K562 (cell line): ENCODE results near the gene CELSR2. TPM values are rescaled to one million over a fixed set of nuclear protein-coding genes. Genes with fewer than 3 reads are reported as not detected.

Experiments used
- ATAC-seq: fragments of 200-7000 bp; cut with Tn5 transposase; 3 replicates; pipeline ENCODE4 v1.9.1; 2020; ENCODE audit warnings: moderate library complexity
- BruUV-seq: library from RNA; stranded (reverse); fragments of 400-500 nt; replicated peaks from 2 replicates; lab custom pipeline; 2021; lab: Mats Ljungman, UMichigan
- CTCF ChIA-PET: fragments of 300-600 bp; formaldehyde crosslinking; extraction: SDS; loops from one replicate; lab custom pipeline; 2021; ENCODE audit warnings: low intra/inter-chr PET ratio; lab: Yijun Ruan, JAX
- POLR2A ChIA-PET: fragments of 300-600, 350-650 bp; sonication (Branson Sonifier 250); formaldehyde crosslinking; extraction: SDS; loops from one replicate; lab custom pipeline; 2021; ENCODE audit warnings: antibody characterized with exemption, inconsistent platforms; lab: Yijun Ruan, JAX
- DNase-seq, 4 experiments: peaks; one replicate each; pipeline versions ENCODE4 v3.0.0 to v3.0.0-alpha.2; 2011 to 2018; ENCODE audit warnings: low spot score in 3 of 4, mixed read lengths in 3 of 4; ENCODE audit errors: extremely low read depth in 1 of 4
- FAIRE-seq: peaks from 2 replicates; lab custom pipeline; 2011; peaks lifted over from hg19 to GRCh38; lab: Jason Lieb, UNC
- H2AFZ ChIP-seq: 2 replicates; pipeline ENCODE4 v1.6.0; 2011; ENCODE audit warnings: low read depth, low read length, control low read depth, inconsistent platforms
- H3K27ac ChIP-seq: fragments of 200-600 bp; 3 replicates; pipeline ENCODE4 v1.8.0; 2011; ENCODE audit warnings: low read depth, mild to moderate bottlenecking, control low read depth, inconsistent platforms, low read length, moderate library complexity, mixed read lengths; ENCODE audit errors: extremely low read depth
- H3K27me3 ChIP-seq, 2 experiments: fragments of 300-600 bp in 1 of 2; 2 replicates in 1 of 2; 3 replicates in 1 of 2; pipeline versions ENCODE4 v1.6.0 to v1.8.0; 2011; ENCODE audit warnings: inconsistent platforms in 2 of 2, low read length in 2 of 2, mild to moderate bottlenecking in 1 of 2, mixed read lengths in 1 of 2, moderate library complexity in 1 of 2; ENCODE audit not compliant: control insufficient read depth in 2 of 2, insufficient read depth in 2 of 2
- H3K36me3 ChIP-seq: fragments of 300-600 bp; 3 replicates; pipeline ENCODE4 v1.8.0; 2011; ENCODE audit warnings: mild to moderate bottlenecking, low read length, inconsistent platforms; ENCODE audit not compliant: control insufficient read depth, insufficient read depth
- H3K4me1 ChIP-seq, 2 experiments: fragments of 200-600 bp in 1 of 2; replicated peaks in 1 of 2; 2 replicates in 1 of 2; 3 replicates in 1 of 2; pipeline versions ENCODE4 v1.5.1 to v1.8.0; 2011; ENCODE audit warnings: inconsistent platforms in 2 of 2, low read length in 2 of 2, mild to moderate bottlenecking in 1 of 2, mixed read lengths in 1 of 2, moderate library complexity in 1 of 2; ENCODE audit not compliant: control insufficient read depth in 2 of 2, insufficient read depth in 2 of 2
- H3K4me2 ChIP-seq: 2 replicates; pipeline ENCODE4 v1.6.1; 2011; ENCODE audit warnings: low read length, control low read depth, inconsistent platforms, mixed read lengths; ENCODE audit not compliant: insufficient read depth
- H3K4me3 ChIP-seq: fragments of 200-600 bp; sonication (generic), shearing (Covaris generic); 2 replicates; pipeline ENCODE4 v1.5.1; 2016; ENCODE audit warnings: control low read depth, inconsistent platforms
- H3K79me2 ChIP-seq: fragments of 200-600 bp; 3 replicates; pipeline ENCODE4 v1.8.0; 2011; ENCODE audit warnings: low read length, inconsistent platforms; ENCODE audit not compliant: control insufficient read depth, insufficient read depth
- H3K9ac ChIP-seq, 2 experiments: 2 replicates each; pipeline versions ENCODE4 v1.6.0 to v1.6.1; 2011; ENCODE audit warnings: low read depth in 2 of 2, low read length in 2 of 2, control low read depth in 1 of 2, inconsistent platforms in 1 of 2, mild to moderate bottlenecking in 1 of 2, mixed read lengths in 1 of 2; ENCODE audit not compliant: insufficient read depth in 1 of 2
- H3K9me1 ChIP-seq: one replicate; pipeline ENCODE4 v1.6.0; 2011; ENCODE audit warnings: inconsistent platforms, mild to moderate bottlenecking, low read length, moderate library complexity; ENCODE audit not compliant: control insufficient read depth, insufficient read depth
- H3K9me3 ChIP-seq: replicated peaks from 2 replicates; pipeline ENCODE4 v1.5.1; 2011; ENCODE audit warnings: low read depth, low read length, inconsistent platforms; ENCODE audit not compliant: control insufficient read depth, insufficient read depth
- H4K20me1 ChIP-seq: replicated peaks from 2 replicates; pipeline ENCODE4 v1.6.1; 2011; ENCODE audit warnings: low read length, inconsistent platforms, mixed read lengths; ENCODE audit not compliant: control insufficient read depth, insufficient read depth
- CBX8 ChIP-seq: fragments of 200-600 bp; sonication (generic); IDR thresholded peaks from 2 replicates; pipeline ENCODE4 v1.6.1; 2012; ENCODE audit warnings: borderline replicate concordance, mixed run types, low read depth, mild to moderate bottlenecking, moderate library complexity, mixed read lengths, low read length, control low read depth, inconsistent platforms; ENCODE audit not compliant: poor library complexity, severe bottlenecking; ENCODE audit errors: extremely low read depth
- FOXP1 ChIP-seq: sonication (generic); formaldehyde crosslinking; IDR thresholded peaks from 2 replicates; pipeline ENCODE4 v1.8.0; 2022; ENCODE audit warnings: mild to moderate bottlenecking, missing genetic modification reagents
- GTF3C2 ChIP-seq: IDR thresholded peaks from 3 replicates; pipeline ENCODE4 v1.6.1; 2011; ENCODE audit warnings: borderline replicate concordance, mild to moderate bottlenecking, moderate library complexity; ENCODE audit not compliant: insufficient read length; ENCODE audit errors: extremely low read depth
- HEY1 ChIP-seq: fragments of 250-450 bp; sonication (Bioruptor Pico); IDR thresholded peaks from 2 replicates; pipeline ENCODE4 v1.5.0; 2020; ENCODE audit warnings: mild to moderate bottlenecking, moderate library complexity, borderline replicate concordance
- L3MBTL2 ChIP-seq: fragments of 450-650 bp; IDR thresholded peaks from 2 replicates; pipeline ENCODE4 v1.6.1; 2016; ENCODE audit warnings: mild to moderate bottlenecking, moderate library complexity
- PHF21A ChIP-seq: fragments of 450-650 bp; IDR thresholded peaks from 2 replicates; pipeline ENCODE4 v1.6.1; 2017; ENCODE audit warnings: low read depth, borderline replicate concordance
- SAFB ChIP-seq: fragments of 200-400 bp; formaldehyde crosslinking; IDR thresholded peaks from 2 replicates; pipeline ENCODE4 v1.6.1; 2017; ENCODE audit warnings: low read depth, low read length, borderline replicate concordance
- SIRT6 ChIP-seq: IDR thresholded peaks from one replicate; pipeline ENCODE4 v1.6.1; 2012; ENCODE audit warnings: low read depth, mild to moderate bottlenecking, control low read depth, inconsistent platforms, low read length, moderate library complexity
- TEAD1 ChIP-seq, 2 experiments: fragments of 450-650 bp in 1 of 2; sonication (generic) in 1 of 2; formaldehyde crosslinking; IDR thresholded peaks; 2 replicates each; pipeline versions ENCODE4 v1.4.0 to v1.8.0; 2020 to 2022; ENCODE audit warnings: mild to moderate bottlenecking in 2 of 2, missing genetic modification reagents in 1 of 2
- ZKSCAN1 ChIP-seq: fragments of 150-350 bp; IDR thresholded peaks from 2 replicates; pipeline ENCODE4 v1.6.1; 2016; ENCODE audit warnings: low read depth, low read length
- ZNF23 ChIP-seq: fragments of 250-450 bp; sonication (Bioruptor Pico); IDR thresholded peaks from 2 replicates; pipeline ENCODE4 v1.4.0; 2020; ENCODE audit warnings: mild to moderate bottlenecking
- WGBS: fragments of 100-300 bp; shearing (Covaris generic); methylation state at CpG from one replicate; pipeline ENCODE4 v1.1.6; 2016; ENCODE audit warnings: low coverage, mixed read lengths; ENCODE audit not compliant: insufficient coverage; ENCODE audit errors: missing lambda C conversion rate; 5-methylcytosine and 5-hydroxymethylcytosine counted together
- in situ Hi-C: fragments of 300-500 bp; cut with MboI; formaldehyde crosslinking; loops from 4 replicates; pipeline ENCODE4 v1.15.0; 2018; ENCODE audit warnings: inconsistent platforms, mixed read lengths
- intact Hi-C: fragments of 100-400 bp; cut with micrococcal nuclease; formaldehyde crosslinking; loops from 2 replicates; pipeline ENCODE4 v1.14.2; 2022
- polyA plus RNA-seq, 8 experiments: library from polyadenylated mRNA; depleted of rRNA in 4 of 8; stranded (reverse) in 5 of 8; unstranded in 3 of 8; fragments of >200 nt; fragmentation: Nextera tagmentation in 2 of 8; fragmentation: Illumina TruSeq in 1 of 8; extraction: Ambion mirVana in 2 of 8; extraction: Trizol in 1 of 8; gene quantifications; 2 replicates each; pipeline versions ENCODE4 v1.2.1 to v1.2.3, GENCODE V29; 2011 to 2014; ENCODE audit warnings: inconsistent platforms in 1 of 8, missing spikeins in 1 of 8
- total RNA-seq, 7 experiments: library from RNA; depleted of rRNA in 6 of 7; stranded (reverse); fragments of >200 nt in 6 of 7; fragmentation: Illumina TruSeq in 2 of 7; extraction: Trizol in 2 of 7; gene quantifications; 2 replicates each; pipeline versions ENCODE4 v1.2.1 to v1.2.3, GENCODE V29; 2011 to 2021; ENCODE audit warnings: low replicate concordance in 1 of 7

Gene CELSR2
- total and polyA plus RNA-seq, 9 of the 15 experiments (the other 6 are each of a cell fraction or from before 2014, with no cell fraction given): 0.31 to 21.9 (median 4.2) TPM

- 81% methylated on average over 11 of the region's 11 CpGs for WGBS
- intact Hi-C loops: loop anchor here (10.0 kb wide), 1 partner anchor 152 kb away; the partner anchor contains the start of gene ELAPOR1
- ChIA-PET POLR2A (interaction anchor here (1.1 kb wide), 1 partner anchor 10 kb away, joined by 4 read pairs; no protein-coding TSS in a partner anchor), CTCF (no interaction called here)
- DNase-seq (no peak), ATAC-seq (no peak)
- Histone ChIP-seq H3K9me3 (no peaks in the 10 kb centered on the region), H3K4me1 (peaks cover 0 to 40% of the 10 kb centered on the region in 2 experiments; a peak in 2 of 5 replicates), H2AFZ (no peak overlapping the region), H3K79me2 (no peaks in the 10 kb centered on the region), H4K20me1 (no peaks in the 10 kb centered on the region), H3K4me3 (no peak overlapping the region)
- TF ChIP-seq SAFB: no peak
- TF ChIP-seq L3MBTL2: no peak
- TF ChIP-seq FOXP1: no peak
- TF ChIP-seq TEAD1 (CRISPR knock-in tag; IDR thresholded peaks at IDR 0.05): no peak
- no peak for TF ChIP-seq GTF3C2
- TF ChIP-seq HEY1 (CRISPR knock-in tag): no peak
- no peak for TF ChIP-seq CBX8
- TF ChIP-seq ZNF23: no peak
- no peak for TF ChIP-seq ZKSCAN1
- TF ChIP-seq PHF21A: no peak
- TF ChIP-seq SIRT6: no peak
- TF ChIP-seq, all 486 proteins: peak for 0
- H3K27ac ChIP-seq: no peak overlapping the region
- H3K36me3 ChIP-seq: peaks cover 47% of the 10 kb centered on the region; the same call in 2 of the 3 replicates
- H3K27me3 ChIP-seq: no peaks in the 10 kb centered on the region
- peak overlapping the region in 1 of 2 experiments; percentile 61; a peak in 2 of 4 replicates for H3K9ac ChIP-seq
- in situ Hi-C loops: no loop called here
- H3K9me1 ChIP-seq: no peaks in the 10 kb centered on the region
- no TSS peak for BruUV-seq
- no peak overlapping the region for H3K4me2 ChIP-seq
- no peak for FAIRE-seq
These were observed 17.6 kb downstream of the CELSR2 start for GRCh38 chr1:109266965-109267364.
